Measurements from ENCODE around the gene BSDC1. TPM values are rescaled to one million over a fixed set of nuclear protein-coding genes. Genes with fewer than 3 reads are reported as not detected.

Gene BSDC1
- total RNA-seq, 1 experiment from 2014 or later: 47.0 TPM

GRCh38 chr1:32345289-32345827 lies 48.9 kb downstream of the BSDC1 start:
- Histone ChIP-seq H3K9me3 (ENCODE audit: control insufficient read depth in 1 of 2, insufficient read depth in 1 of 2, low read depth in 1 of 2, low read length in 2 of 2) (no peaks in the 10 kb centered on the region), H3K4me1 (ENCODE audit: control insufficient read depth in 1 of 2, insufficient read depth in 2 of 2, low read length in 2 of 2) (no peaks in the 10 kb centered on the region), H4K20me1 (ENCODE audit: insufficient read depth) (no peaks in the 10 kb centered on the region), H3K4me3 (replicated peaks in 1 of 2; ENCODE audit: low read depth in 1 of 2, low read length in 2 of 2) (no peak overlapping the region), H3K27me3 (ENCODE audit: insufficient read depth, low read length) (no peaks in the 10 kb centered on the region), H3K79me2 (ENCODE audit: insufficient read depth, low read length) (no peaks in the 10 kb centered on the region), H3K27ac (ENCODE audit: low read depth, low read length) (no peak overlapping the region), H2AFZ (ENCODE audit: low read depth, low read length, poor library complexity, severe bottlenecking) (no peak overlapping the region), H3K36me3 (ENCODE audit: control insufficient read depth in 1 of 2, insufficient read depth in 2 of 2, low read length in 2 of 2) (no peaks in the 10 kb centered on the region), H3K4me2 (ENCODE audit: low read length) (no peak overlapping the region), H3K9ac (ENCODE audit: low read length) (no peak overlapping the region), H3K9me2 (ENCODE audit: insufficient read depth) (no peaks in the 10 kb centered on the region)
- TF ChIP-seq SIN3A (IDR thresholded peaks at IDR 0.05; ENCODE audit: low read depth): no peak
- TF ChIP-seq JUND (IDR thresholded peaks at IDR 0.05): no peak
- no peak for TF ChIP-seq MAX (IDR thresholded peaks at IDR 0.05)
- TF ChIP-seq RAD21 (IDR thresholded peaks at IDR 0.05; ENCODE audit: low read depth): no peak
- no peak for TF ChIP-seq SP1 (IDR thresholded peaks at IDR 0.05; ENCODE audit: low read depth)
- no peak for TF ChIP-seq POLR2AphosphoS5 (IDR thresholded peaks at IDR 0.05; ENCODE audit: low read depth, low read length)
- no peak for TF ChIP-seq ZFX (IDR thresholded peaks at IDR 0.05)
- no peak for TF ChIP-seq CTCF (IDR thresholded peaks at IDR 0.05 in 2 of 3, conservative IDR thresholded peaks at IDR 0.05 in 1 of 3; ENCODE audit: borderline replicate concordance in 1 of 3, insufficient read depth in 1 of 3, low read depth in 2 of 3, low read length in 2 of 3)
- no peak for TF ChIP-seq YY1 (IDR thresholded peaks at IDR 0.05; ENCODE audit: extremely low read depth, insufficient replicate concordance, low read depth, low read length)
- TF ChIP-seq POLR2A (IDR thresholded peaks at IDR 0.05; ENCODE audit: borderline replicate concordance, extremely low read depth, insufficient read depth, insufficient read length): no peak
- TF ChIP-seq ZBTB33 (IDR thresholded peaks at IDR 0.05; ENCODE audit: extremely low read depth, insufficient replicate concordance, low read length): no peak
- TF ChIP-seq FOSL1 (IDR thresholded peaks at IDR 0.05; ENCODE audit: low read depth): no peak
- no peak for TF ChIP-seq ATF3 (IDR thresholded peaks at IDR 0.05)
- no peak for TF ChIP-seq EGR1 (IDR thresholded peaks at IDR 0.05; ENCODE audit: low read depth)
- TF ChIP-seq SRF (IDR thresholded peaks at IDR 0.05; ENCODE audit: low read depth): no peak
- TF ChIP-seq ELF1 (IDR thresholded peaks at IDR 0.05; ENCODE audit: borderline replicate concordance, low read depth): no peak
- TF ChIP-seq REST (IDR thresholded peaks at IDR 0.05; ENCODE audit: low read depth): no peak
- TF ChIP-seq CBX3 (IDR thresholded peaks at IDR 0.05; ENCODE audit: low read depth): no peak
- TF ChIP-seq TCF7L2 (IDR thresholded peaks at IDR 0.05; ENCODE audit: borderline replicate concordance, extremely low read depth, insufficient read depth, insufficient read length): no peak
- TF ChIP-seq EZH2 (IDR thresholded peaks at IDR 0.05): no peak
- ATAC-seq (no peak), DNase-seq (ENCODE audit: low read depth, low spot score) (no peak)
- POLR2A ChIA-PET: interaction anchor here (3.3 kb wide), 1 partner anchor 9 kb away, joined by 22 read pairs; the partner anchor contains the start of gene MARCKSL1
- RAD21 ChIA-PET (ENCODE audit: low non-redundant PET in 1 of 2, low total read pairs in 2 of 2, uncharacterized antibody in 2 of 2, unreplicated experiment in 2 of 2): no interaction called here
- CTCF ChIA-PET: no interaction called here
- BruUV-seq (replicated peaks): no TSS peak
- intact Hi-C loops (cut with micrococcal nuclease): no loop called here

All from HCT116 (cell line).